SW480 (cell line): ENCODE measurements around the gene AKT1S1.
"Not testable (repeated sequence)": the region's sequence is repeated elsewhere in the genome, so short reads cannot be mapped to it uniquely, and the experiment has no call there.

Experiments used
- DNase-seq: peaks from one replicate; pipeline ENCODE4 v3.0.0-alpha.2; 2016; ENCODE audit warnings: low spot score

Gene AKT1S1

GRCh38 chr19:49836176-49837008, 40.8 kb downstream of the AKT1S1 start:
- DNase-seq = no peak

GRCh38 chr19:49835562-49835961, 41.6 kb downstream of the AKT1S1 start:
- no peak for DNase-seq

- DNase-seq = no peak
These were observed 43.6 kb downstream of the AKT1S1 start for GRCh38 chr19:49833599-49833998.

- DNase-seq = no peak
These were observed 44.6 kb downstream of the AKT1S1 start for GRCh38 chr19:49832556-49832955.

- no peak for DNase-seq
These were observed 45.6 kb downstream of the AKT1S1 start for GRCh38 chr19:49831592-49831991.

GRCh38 chr19:49830766-49831165, 46.4 kb downstream of the AKT1S1 start:
- no peak for DNase-seq

- DNase-seq = no peak
These were observed 47.4 kb downstream of the AKT1S1 start for GRCh38 chr19:49829721-49830120.

GRCh38 chr19:49829200-49829599, 48.0 kb downstream of the AKT1S1 start:
- no peak for DNase-seq

- DNase-seq = no peak
These were observed 50.1 kb downstream of the AKT1S1 start for GRCh38 chr19:49827034-49827433.

- DNase-seq = no peak
These were observed 52.5 kb downstream of the AKT1S1 start for GRCh38 chr19:49824662-49825061.

GRCh38 chr19:49823472-49823871, 53.7 kb downstream of the AKT1S1 start:
- no peak for DNase-seq

- DNase-seq = no peak
These were observed 57.0 kb downstream of the AKT1S1 start for GRCh38 chr19:49820125-49820524.

GRCh38 chr19:49819452-49820115, 57.6 kb downstream of the AKT1S1 start:
- DNase-seq = not testable (repeated sequence)
